ENCODE measurements around the gene ZNF784. TPM values are rescaled to one million over a fixed set of nuclear protein-coding genes. Genes with fewer than 3 reads are reported as not detected.

ZNF784 gene
- total RNA-seq, 2 donors from 2014 or later = 3.6 to 4.3 TPM

DNA sequence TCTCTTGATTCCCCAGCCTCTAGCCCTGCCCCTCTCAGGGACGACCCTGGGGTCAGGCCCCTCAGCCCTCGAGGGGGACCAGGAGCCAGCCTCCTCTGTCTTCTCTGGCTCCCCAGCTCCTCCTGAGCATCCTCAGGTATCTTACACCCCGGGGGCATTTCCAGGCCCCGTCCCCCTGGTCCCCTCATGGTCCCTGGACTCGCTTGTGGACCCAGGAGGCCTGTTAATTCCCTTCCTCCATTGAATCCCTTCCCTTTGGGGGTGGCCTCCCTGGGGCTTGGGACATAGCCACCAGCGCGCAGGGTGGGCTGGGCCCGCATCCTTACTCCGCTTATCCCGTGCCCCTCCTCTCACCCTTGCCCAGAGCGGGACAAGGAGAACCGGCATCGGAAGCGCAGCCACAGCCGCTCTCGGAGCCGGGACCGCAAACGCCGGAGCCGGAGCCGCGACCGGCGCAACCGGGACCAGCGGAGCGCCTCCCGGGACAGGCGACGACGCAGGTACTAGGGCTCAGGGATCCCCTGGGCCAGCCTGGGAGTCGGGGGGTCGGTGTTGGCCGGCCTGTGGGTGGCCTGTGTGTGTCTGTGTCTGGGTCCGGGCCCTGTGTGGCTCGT, 34.6 kb upstream of the ZNF784 start:
- intact Hi-C loops (cut with DNase I) = no loop called here
- DNase-seq (ENCODE audit: low spot score) = no peak

- no peak for DNase-seq (ENCODE audit: low spot score)
- intact Hi-C loops (cut with DNase I) = no loop called here
These were observed 32.8 kb upstream of the ZNF784 start for GRCh38 chr19:55656988-55657747.

- intact Hi-C loops (cut with DNase I) = no loop called here
These were observed 32.2 kb upstream of the ZNF784 start for GRCh38 chr19:55656552-55656951.

DNA sequence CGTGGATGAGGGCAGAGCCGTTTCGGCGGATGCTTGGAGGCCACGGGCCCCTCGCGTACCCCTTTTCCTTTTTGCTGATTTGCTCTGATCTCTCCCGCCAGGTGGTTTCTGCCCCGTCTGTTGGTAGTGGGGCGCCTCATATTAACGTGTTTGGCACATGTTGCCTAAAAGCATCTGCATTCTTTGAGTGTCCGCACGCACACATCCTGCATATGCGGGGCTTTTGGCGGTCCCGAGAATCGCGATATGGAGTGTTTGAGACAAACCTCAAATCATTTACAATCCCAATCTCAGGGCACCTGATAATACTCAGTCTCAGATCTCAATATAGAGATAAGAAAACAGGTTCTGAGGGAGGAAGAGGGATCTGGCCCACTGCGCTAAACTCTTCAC, 31.3 kb upstream of the ZNF784 start:
- no peak for DNase-seq (ENCODE audit: low spot score)
- intact Hi-C loops (cut with DNase I) = no loop called here

More at GRCh38 chr19:55656552-55656951, 32.2 kb upstream of the ZNF784 start:
- DNase-seq (ENCODE audit: low spot score) = no peak

DNA sequence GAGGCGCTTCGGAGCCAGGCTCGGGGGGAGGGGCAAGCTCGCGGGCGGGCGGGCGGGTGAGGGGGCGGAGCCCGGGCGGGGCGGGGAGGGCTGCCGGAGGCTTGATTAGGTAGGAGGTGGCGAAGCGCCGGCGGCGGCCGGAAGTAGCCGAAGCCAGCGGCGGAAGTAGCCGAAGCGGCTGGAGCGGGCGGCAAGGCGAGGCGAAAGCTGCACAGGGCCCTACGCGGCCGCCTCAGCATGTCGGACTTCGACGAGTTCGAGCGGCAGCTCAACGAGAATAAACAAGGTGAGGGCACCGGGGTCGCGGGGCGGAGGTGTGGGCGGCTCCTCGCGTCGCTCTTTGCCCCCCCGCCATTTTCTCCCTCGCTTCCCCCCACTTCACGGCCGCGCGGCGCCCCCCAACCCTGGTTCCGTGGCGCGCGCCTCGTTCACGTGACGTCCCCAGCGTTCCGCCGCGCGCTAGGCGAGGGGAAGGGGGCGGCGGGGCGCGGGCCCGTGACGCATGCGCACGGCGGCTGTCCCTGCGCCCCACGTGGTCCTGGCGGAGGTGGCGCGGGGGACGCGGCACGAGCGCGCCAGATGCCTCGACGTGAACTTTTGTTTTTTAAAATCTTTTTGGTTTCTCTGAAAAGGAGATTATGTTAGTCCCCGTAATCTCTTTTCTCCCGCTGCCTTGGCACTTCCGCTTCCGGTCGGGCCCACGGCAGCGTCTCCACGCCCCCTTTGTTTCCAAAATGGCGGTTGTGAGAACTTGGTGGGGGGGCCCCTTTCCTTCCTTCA, 30.7 kb upstream of the ZNF784 start, which contains the start of gene U2AF2:
Gene U2AF2, plus strand, starts transcription at position 168 of the 780 bp plus-strand sequence. Its CDS starts 70 bp downstream, at position 238.
- intact Hi-C loops (cut with DNase I) = no loop called here
- DNase-seq (ENCODE audit: low spot score) = peak; percentile 99

GRCh38 chr19:55654323-55654867, 30.0 kb upstream of the ZNF784 start:
- intact Hi-C loops (cut with DNase I) = no loop called here
- DNase-seq (ENCODE audit: low spot score) = peak; percentile 100

DNA sequence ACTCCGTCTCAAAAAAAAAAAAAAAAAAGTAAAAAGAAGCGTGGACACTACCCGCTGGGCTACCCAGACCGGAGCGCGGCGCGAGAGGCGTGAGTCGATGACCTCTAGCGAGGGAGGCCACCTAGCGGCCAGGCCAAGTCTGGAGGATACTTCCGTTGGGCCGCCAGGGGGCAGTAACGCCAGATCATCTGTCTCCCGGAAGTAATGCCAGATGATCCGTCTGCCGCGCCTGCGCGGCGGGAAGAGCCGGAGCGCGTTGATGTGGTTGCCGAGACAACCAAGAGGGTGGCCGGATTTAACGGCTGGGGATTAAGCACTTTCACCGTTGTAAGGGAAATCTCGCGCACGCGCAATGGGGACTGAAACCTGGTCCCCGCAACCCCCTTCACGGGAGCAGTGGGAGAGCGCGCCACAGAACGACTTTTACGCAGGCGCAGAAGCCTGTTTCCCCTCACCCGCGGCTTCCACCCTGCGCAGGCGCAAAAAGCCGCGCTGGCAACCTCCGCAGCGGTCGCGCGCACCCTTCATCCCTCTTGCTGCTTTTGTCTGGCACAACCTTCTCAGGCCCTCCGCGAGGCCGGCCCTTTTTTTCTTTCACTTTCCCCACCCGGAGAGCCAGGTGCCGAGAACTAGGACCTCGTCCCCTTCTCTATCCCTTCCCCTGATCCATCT, 29.4 kb upstream of the ZNF784 start:
- intact Hi-C loops (cut with DNase I) = no loop called here
- DNase-seq (ENCODE audit: low spot score) = peak; percentile 99

DNA sequence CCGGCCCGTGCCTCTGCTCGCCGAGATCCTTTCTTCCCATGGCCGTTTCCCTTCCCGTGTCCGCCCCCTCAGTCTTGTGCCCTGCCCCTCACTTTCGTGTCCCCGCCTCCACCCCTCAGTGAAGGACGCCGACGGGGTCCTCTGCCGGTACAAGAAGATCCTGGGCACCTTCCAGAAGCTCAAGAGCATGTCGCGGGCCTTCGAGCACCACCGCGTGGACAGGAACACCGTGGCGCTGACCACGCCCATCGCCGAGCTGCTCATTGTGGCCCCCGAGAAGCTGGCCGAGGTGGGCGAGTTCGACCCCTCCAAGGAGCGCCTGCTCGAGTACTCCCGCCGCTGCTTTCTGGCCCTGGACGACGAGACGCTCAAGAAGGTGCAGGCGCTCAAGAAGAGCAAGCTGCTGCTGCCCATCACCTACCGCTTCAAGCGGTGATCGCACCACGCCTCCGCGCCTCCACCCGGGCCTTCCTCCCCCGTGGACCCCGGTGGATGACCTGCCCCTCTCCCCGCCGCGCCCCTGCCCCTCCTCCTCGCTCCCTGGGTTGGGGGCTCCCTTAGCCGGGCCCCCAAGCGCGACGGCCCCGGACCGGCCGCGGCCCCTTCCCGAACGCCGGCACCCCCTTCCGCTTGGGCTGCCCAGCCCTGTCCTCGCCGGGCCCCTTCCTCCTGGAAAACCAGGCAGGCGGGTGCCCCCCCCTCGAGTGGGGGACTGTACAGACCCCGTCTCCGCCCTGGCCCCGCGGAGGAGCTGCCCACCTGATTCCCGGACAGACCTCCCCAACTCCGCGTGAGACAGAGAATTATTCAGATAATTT, 28.2 kb upstream of the ZNF784 start:
- no peak for DNase-seq (ENCODE audit: low spot score)
- intact Hi-C loops (cut with DNase I) = no loop called here

- intact Hi-C loops (cut with DNase I) = no loop called here
- no peak for DNase-seq (ENCODE audit: low spot score)
These were observed 26.9 kb upstream of the ZNF784 start for GRCh38 chr19:55651236-55651635.

GRCh38 chr19:55650602-55651230, 26.4 kb upstream of the ZNF784 start:
- no peak for DNase-seq (ENCODE audit: low spot score)
- intact Hi-C loops (cut with DNase I) = no loop called here

DNA sequence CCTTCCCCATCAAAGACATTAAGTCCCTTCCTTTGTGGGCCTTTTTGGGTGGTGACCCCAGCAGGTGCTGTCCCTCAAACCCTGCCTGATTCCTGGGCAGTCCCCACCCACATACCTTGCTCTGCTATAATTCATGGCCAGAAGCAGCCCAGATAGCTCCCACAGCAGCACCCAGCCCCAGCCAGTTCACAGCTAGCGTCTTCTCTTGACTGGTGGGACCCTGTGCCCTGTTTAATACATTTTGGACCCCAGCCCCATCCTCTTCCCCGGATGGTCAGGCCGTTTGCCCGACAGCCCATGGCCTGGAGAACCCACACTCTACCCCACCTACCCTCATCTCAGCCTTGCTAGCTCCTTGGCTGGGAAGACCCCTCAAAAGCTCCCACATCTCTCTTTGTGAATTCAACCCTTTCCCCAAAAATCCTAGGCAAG, 25.8 kb upstream of the ZNF784 start:
- intact Hi-C loops (cut with DNase I) = no loop called here
- no peak for DNase-seq (ENCODE audit: low spot score)

DNA sequence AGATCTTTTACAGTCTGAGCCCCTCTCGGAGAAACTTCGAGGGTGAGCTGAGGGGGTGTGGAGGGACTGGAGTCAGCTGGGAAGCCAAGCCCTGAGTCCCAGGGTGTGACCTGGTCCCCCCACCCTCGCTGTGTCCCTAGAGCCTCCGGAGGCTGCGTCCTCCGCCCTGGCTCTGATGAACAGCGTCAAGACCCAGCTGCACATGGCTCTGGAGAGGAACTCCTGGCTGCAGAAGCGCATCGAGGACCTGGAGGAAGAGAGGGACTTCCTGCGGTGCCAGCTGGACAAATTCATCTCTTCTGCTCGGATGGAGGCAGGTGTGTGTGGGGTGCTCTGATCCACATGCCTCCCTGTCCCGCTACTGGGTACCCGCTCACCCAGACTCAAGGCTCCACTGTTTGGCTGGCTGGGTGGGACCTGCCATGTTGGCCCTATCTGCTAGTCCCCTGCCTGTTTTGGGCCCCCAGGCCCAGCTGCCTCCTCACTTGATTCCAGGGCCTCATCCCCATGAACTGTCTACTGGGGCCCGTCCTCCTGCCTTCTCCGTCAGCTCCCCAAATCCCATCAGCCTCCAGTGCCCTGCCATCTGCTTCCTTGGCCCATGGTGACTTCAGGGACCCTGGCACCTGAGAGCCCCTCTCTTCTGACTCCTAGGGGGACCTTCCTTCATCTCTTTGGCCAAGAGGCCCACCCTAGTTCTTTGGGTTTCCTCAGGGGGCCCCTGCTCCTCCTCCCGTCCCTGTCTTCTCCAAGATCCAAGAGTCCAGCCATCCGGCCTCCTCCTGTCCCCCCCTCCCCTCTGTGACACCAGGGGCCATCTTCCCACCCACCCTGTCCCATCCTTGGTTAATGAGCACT, 25.1 kb upstream of the ZNF784 start:
- DNase-seq (ENCODE audit: low spot score) = no peak
- intact Hi-C loops (cut with DNase I) = no loop called here

- DNase-seq (ENCODE audit: low spot score) = no peak
- intact Hi-C loops (cut with DNase I) = no loop called here
These were observed 24.4 kb upstream of the ZNF784 start for GRCh38 chr19:55648585-55649267.

DNA sequence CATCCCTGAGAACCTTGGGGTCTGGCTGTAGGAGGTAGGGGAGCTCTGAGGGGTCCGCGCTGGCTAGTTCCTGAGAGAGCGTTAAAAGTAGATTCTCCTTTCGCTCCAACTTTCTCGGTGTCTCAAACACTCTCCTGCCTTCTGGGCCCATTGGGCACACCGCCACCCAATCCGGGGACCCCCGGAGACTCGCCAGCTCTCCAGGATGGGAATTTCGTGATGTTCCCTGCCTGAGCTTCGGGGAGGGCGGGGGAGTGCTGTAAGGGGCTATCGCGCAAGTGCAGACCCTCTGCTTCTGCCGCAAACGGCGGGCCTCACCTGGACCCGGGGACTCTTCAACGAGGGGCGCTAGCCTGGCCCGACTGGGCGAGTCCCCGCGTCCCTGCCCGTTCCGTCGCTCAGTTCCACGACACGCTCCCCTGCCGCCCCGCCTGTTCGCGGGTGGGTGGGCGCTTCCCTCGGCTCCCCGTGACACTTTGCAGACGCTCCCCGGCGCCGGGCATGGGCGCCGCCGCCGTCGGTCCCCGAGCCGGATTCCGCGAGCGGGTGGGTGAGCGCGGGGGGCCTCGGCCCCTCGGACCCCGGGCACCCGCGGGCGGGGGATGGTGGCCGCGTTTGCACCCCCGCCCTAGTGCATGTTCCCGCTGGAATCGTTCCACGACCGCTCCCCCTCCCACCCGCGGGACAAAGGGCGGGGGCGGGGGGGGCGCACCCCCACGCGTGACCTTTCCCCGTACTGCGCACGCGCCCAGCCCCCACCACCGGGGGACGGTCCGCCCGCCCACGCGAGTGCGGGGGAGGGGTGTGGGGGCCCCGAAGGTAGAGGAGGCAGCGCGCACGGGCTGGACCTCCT, 23.6 kb upstream of the ZNF784 start, which contains the start of gene CCDC106:
Gene CCDC106, plus strand, starts transcription at position 481 of the 853 bp plus-strand sequence. CDS start 835 bp downstream, outside the sequence.
- intact Hi-C loops (cut with DNase I) = no loop called here
- DNase-seq (ENCODE audit: low spot score) = peak; percentile 91

DNA sequence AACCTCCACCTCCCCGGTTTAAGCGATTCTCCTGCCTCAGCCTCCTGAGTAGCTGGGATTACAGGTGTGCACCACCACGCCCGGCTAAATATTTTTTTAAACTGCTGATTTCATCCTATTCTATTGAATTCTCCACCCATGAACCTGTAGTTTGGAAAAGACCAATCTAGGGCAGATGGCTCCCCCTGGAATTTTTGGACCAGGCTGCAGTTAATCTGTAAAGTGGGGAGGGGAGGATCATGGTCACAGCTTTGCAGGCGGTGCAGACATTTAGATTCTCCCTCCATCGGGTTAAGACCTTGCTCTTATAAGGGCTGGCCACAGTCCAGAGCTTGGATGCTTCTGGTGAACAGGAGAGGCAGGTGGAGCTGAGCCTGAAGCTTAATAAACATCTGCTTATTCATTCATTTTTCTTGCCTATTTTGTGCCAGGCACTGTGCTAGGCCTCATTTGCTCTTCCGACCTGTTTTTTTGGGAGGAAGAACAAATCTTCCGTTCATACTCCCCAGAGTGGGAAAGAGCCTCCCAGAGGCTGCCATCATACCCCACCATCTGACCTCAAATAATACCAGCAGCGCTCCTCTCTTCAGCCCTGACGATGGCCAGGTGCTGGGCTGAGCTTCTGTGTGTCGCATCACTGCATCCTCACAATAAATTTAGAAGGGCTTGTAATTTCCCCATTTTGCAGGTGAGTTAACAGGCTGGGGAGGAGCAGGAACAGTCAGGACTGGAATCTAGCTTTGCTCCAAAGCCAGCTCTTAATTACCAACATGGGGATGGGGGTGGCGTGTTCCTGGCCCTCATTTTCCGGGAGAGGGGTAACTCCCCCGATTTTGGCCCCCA, 22.7 kb upstream of the ZNF784 start:
- intact Hi-C loops (cut with DNase I) = no loop called here

More for the DNA sequence above, 22.7 kb upstream of the ZNF784 start:
- DNase-seq (ENCODE audit: low spot score) = no peak

All from posterior vena cava (tissue), 2 donors.